D721Med (cell line): Measurements from ENCODE around the gene RERE.

Experiments
- DNase-seq: peaks from one replicate; pipeline ENCODE4 v3.0.0; 2011; ENCODE audit warnings: low spot score; ENCODE audit not compliant: insufficient read length
- FAIRE-seq: peaks from 2 replicates; lab custom pipeline; 2011; peaks lifted over from hg19 to GRCh38; lab: Jason Lieb, UNC
- TF ChIP-seq, protein P1 (sequence below): IDR thresholded peaks from 2 replicates; pipeline ENCODE4 v1.5.1; 2012; ENCODE audit warnings: mild to moderate bottlenecking, control low read depth; ENCODE audit not compliant: insufficient read depth; ENCODE audit errors: missing control alignments

The RERE gene

DNA sequence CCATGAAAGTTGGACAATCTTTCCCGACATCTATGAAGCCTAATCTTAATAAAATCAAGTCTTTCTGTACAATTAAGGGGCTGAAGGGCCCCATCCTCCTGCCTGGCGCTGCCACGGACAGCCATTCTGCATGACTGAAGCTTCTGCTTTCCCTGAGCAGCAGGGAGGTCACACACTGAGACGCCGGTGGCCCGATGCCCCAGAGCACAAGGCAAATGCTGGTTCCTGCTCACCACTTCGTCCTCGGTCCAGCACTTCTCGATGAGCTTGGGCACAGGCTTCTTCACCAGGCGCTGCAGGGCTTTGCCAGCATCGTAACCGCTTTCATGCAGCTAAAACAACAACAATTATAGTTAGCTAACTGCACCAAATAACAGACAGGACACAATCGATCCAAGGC lies 351.7 kb downstream of the RERE start:
- FAIRE-seq (no peak), DNase-seq (no peak)
- TF ChIP-seq, protein P1, sequence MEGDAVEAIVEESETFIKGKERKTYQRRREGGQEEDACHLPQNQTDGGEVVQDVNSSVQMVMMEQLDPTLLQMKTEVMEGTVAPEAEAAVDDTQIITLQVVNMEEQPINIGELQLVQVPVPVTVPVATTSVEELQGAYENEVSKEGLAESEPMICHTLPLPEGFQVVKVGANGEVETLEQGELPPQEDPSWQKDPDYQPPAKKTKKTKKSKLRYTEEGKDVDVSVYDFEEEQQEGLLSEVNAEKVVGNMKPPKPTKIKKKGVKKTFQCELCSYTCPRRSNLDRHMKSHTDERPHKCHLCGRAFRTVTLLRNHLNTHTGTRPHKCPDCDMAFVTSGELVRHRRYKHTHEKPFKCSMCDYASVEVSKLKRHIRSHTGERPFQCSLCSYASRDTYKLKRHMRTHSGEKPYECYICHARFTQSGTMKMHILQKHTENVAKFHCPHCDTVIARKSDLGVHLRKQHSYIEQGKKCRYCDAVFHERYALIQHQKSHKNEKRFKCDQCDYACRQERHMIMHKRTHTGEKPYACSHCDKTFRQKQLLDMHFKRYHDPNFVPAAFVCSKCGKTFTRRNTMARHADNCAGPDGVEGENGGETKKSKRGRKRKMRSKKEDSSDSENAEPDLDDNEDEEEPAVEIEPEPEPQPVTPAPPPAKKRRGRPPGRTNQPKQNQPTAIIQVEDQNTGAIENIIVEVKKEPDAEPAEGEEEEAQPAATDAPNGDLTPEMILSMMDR = no peak

DNA sequence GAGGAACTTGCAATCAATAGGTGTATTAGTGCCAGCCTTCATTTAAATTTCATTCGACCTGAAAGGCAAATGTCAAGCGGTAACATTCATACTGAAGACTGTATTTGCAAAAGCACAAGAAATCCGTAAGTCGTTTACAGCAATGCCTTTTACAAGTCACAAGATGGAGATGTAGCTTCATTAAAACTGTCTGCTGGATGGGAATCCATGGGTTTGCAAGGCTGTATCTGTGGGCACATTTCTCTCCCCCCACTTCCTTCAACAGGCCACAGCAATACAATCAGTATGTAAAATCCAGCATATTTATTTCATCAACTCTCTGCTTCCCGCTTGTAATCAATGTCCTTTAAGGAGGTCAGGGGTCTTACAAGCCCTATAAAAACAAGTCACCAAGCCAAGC lies 352.4 kb downstream of the RERE start:
- TF ChIP-seq, protein P1 = peak; percentile 30
- FAIRE-seq = no peak
- DNase-seq = no peak

DNA sequence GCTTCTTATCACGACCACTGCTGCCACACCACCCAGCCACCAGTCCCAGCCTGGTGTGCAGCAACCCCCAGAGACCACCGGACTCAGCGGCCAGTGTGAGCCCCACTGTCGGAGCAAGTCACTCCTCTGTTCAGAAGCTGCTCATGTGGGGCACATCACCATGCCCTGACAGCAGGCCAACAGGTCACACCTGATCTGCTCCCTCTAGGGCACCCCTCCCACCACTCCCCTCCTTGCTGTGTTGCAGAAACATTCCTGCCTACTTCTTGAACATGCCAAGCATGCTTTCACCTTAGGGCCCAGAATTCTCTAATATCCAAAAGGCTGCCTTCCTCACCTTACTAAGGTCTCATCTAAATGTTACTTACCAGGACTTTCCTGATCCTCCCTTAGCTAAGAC lies 353.1 kb downstream of the RERE start:
- TF ChIP-seq, protein P1 = no peak
- FAIRE-seq (no peak), DNase-seq (no peak)

- FAIRE-seq (no peak), DNase-seq (no peak)
- TF ChIP-seq, protein P1 = no peak
Measured at GRCh38 chr1:8463144-8463927, 354.1 kb downstream of the RERE start.

- TF ChIP-seq, protein P1 = no peak
- FAIRE-seq = no peak
- DNase-seq = no peak
Measured at GRCh38 chr1:8462371-8462892, 355.0 kb downstream of the RERE start.

- no peak for FAIRE-seq
Measured at GRCh38 chr1:8461351-8462110, 355.9 kb downstream of the RERE start.

More at GRCh38 chr1:8461351-8462110, 355.9 kb downstream of the RERE start:
- TF ChIP-seq, protein P1 = no peak
- no peak for DNase-seq
